Uterus (tissue), 4 donors: ENCODE measurements around the gene ADCY7. TPM values are rescaled to one million over a fixed set of nuclear protein-coding genes. Genes with fewer than 3 reads are reported as not detected.

Experiments
- DNase-seq, 2 donors: peaks; one replicate each; pipeline ENCODE4 v3.0.0-alpha.2; 2019 to 2020
- H3K27ac ChIP-seq, 2 donors: fragments of 200-600 bp; sonication (generic); 1 replicate in 1 of 2; 2 replicates in 1 of 2; pipeline ENCODE4 v1.5.1; 2016 to 2018
- H3K27me3 ChIP-seq, 2 donors: fragments of 200-600 bp; sonication (generic); one replicate each; pipeline ENCODE4 v1.5.1; 2018 to 2019; ENCODE audit warnings: control low read depth in 1 of 2
- H3K36me3 ChIP-seq, 2 donors: fragments of 200-600 bp; sonication (generic); one replicate each; pipeline ENCODE4 v1.5.1; 2019; ENCODE audit warnings: control low read depth in 1 of 2
- H3K4me1 ChIP-seq, 2 donors: fragments of 200-600 bp; sonication (generic); one replicate each; pipeline ENCODE4 v1.5.1; 2018 to 2019; ENCODE audit warnings: control low read depth in 1 of 2
- H3K4me3 ChIP-seq, 2 donors: fragments of 200-600 bp; sonication (generic); 1 replicate in 1 of 2; 2 replicates in 1 of 2; pipeline ENCODE4 v1.5.1; 2018 to 2019; ENCODE audit warnings: mild to moderate bottlenecking in 1 of 2
- H3K9me3 ChIP-seq, 2 donors: fragments of 200-600 bp; sonication (generic); one replicate each; pipeline ENCODE4 v1.5.1; 2019; ENCODE audit warnings: control low read depth in 1 of 2
- POLR2A ChIP-seq, 2 donors: fragments of 450-650 bp; IDR thresholded peaks; one replicate each; pipeline ENCODE4 v1.6.1; 2016; ENCODE audit warnings: antibody characterized with exemption in 2 of 2, mild to moderate bottlenecking in 1 of 2, moderate library complexity in 1 of 2
- intact Hi-C: fragments of 100-400 bp; cut with DNase I; formaldehyde crosslinking; loops from one replicate; pipeline ENCODE4 v1.15.1; 2023; ENCODE audit warnings: low total_unique reads
- total RNA-seq, 4 donors: library from RNA; depleted of rRNA in 3 of 4; stranded (reverse); fragments of >200 nt in 3 of 4; gene quantifications; one replicate each; pipeline versions ENCODE4 v1.1.0 to v1.2.4, GENCODE V29; 2014 to 2023
- TF ChIP-seq, protein P1 (sequence below), 4 experiments: fragments of 200-600 bp in 2 of 4; fragments of 450-650 bp in 2 of 4; sonication (generic) in 2 of 4; IDR thresholded peaks; one replicate each; pipeline ENCODE4 v1.5.1; 2016 to 2019; ENCODE audit warnings: antibody characterized with exemption in 4 of 4, mild to moderate bottlenecking in 2 of 4, moderate library complexity in 1 of 4
- donor health status: DM: yes; HTN: yes; CAD: no.

ADCY7 gene
- total RNA-seq, 4 donors from 2014 or later: 3.3 to 25.9 (median 6.6) TPM

DNA sequence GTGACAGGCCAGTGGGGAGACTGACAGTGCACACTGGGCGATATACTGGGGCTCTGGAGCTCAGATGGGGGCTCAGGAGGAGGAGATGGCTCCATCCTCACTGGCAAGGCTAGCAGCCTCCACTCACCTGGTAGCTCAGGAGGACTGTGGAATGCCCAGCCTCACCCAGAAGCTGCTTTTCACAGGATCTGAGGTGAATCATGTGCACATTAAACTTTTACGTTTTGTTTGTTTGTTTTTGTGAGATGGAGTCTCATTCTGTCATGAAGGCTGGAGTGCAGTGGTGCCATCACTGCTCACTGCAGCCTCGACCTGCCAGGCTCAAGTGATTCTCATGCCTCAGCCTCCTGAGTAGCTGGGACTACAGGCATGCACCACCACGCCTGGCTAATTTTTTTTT, 28.6 kb downstream of the ADCY7 start:
- Histone ChIP-seq H3K36me3 (no peaks in the 10 kb centered on the region), H3K27ac (no peak overlapping the region), H3K4me1 (no peaks in the 10 kb centered on the region), H3K9me3 (no peaks in the 10 kb centered on the region), H3K4me3 (no peak overlapping the region), H3K27me3 (no peaks in the 10 kb centered on the region)
- no peak for DNase-seq
- TF ChIP-seq, protein P1, sequence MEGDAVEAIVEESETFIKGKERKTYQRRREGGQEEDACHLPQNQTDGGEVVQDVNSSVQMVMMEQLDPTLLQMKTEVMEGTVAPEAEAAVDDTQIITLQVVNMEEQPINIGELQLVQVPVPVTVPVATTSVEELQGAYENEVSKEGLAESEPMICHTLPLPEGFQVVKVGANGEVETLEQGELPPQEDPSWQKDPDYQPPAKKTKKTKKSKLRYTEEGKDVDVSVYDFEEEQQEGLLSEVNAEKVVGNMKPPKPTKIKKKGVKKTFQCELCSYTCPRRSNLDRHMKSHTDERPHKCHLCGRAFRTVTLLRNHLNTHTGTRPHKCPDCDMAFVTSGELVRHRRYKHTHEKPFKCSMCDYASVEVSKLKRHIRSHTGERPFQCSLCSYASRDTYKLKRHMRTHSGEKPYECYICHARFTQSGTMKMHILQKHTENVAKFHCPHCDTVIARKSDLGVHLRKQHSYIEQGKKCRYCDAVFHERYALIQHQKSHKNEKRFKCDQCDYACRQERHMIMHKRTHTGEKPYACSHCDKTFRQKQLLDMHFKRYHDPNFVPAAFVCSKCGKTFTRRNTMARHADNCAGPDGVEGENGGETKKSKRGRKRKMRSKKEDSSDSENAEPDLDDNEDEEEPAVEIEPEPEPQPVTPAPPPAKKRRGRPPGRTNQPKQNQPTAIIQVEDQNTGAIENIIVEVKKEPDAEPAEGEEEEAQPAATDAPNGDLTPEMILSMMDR (IDR thresholded peaks at IDR 0.05): no peak
- TF ChIP-seq POLR2A (IDR thresholded peaks at IDR 0.05): no peak
- intact Hi-C loops: no loop called here

DNA sequence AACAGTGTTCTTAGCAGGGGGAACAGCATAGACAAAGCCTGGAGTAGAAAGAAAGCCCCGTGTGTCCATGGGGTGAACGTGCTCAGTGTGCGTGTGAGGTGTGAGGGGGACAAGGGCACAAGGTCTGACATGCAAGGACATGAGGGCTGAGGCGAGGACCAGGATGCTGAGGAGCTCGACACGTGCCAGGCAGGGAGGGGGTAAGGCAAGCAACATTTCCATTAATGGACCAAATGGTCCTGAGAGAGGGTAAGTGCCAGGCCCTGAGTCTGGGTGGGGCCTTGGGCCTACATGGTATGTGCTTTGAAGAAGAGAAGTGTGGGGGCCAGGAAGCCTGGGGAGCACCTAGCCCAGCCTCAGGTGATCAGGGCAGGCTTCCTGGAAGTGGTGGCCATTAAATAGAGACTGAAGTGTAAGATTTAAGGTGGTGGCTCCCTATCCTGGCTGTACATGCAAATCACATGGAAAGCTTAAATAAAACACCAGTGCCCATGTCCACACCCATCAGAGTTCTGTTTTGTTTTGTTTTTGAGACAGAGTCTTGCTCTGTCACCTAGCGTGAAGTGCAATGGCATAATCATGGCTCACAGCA, 29.3 kb downstream of the ADCY7 start:
- Histone ChIP-seq H3K36me3 (no peaks in the 10 kb centered on the region), H3K4me1 (no peaks in the 10 kb centered on the region), H3K27me3 (no peaks in the 10 kb centered on the region), H3K9me3 (no peaks in the 10 kb centered on the region), H3K27ac (no peak overlapping the region), H3K4me3 (no peak overlapping the region)
- intact Hi-C loops: no loop called here
- TF ChIP-seq POLR2A (IDR thresholded peaks at IDR 0.05): no peak
- TF ChIP-seq, protein P1 (IDR thresholded peaks at IDR 0.05): no peak
- no peak for DNase-seq

DNA sequence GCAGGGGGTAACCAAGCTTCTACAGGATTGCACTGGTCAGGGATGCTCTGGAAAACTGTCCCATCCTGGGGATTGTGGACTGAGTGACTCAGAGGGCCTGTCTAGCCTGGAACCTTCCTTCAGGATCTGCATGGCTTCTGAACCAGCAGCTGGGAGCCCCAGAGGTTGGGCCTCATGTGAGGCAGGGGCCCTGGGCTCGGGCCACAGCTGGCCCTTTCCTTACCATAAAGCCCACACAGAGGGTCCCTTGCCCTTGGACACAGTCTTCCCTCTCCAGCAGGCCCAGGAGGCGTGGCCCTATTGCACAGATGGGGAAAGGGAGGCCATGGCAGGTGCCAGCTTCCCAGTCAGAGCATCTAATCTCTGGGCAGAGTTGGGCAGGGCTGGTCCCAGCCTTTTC, 30.5 kb downstream of the ADCY7 start:
- no peaks in the 10 kb centered on the region for H3K36me3 ChIP-seq
- H3K9me3 ChIP-seq: no peaks in the 10 kb centered on the region
- H3K4me1 ChIP-seq: no peaks in the 10 kb centered on the region
- H3K27me3 ChIP-seq: no peaks in the 10 kb centered on the region
- intact Hi-C loops: no loop called here
- no peak for TF ChIP-seq POLR2A (IDR thresholded peaks at IDR 0.05)
- TF ChIP-seq, protein P1 (IDR thresholded peaks at IDR 0.05): no peak
- DNase-seq: no peak
- no peak overlapping the region for H3K27ac ChIP-seq
- no peak overlapping the region for H3K4me3 ChIP-seq

DNA sequence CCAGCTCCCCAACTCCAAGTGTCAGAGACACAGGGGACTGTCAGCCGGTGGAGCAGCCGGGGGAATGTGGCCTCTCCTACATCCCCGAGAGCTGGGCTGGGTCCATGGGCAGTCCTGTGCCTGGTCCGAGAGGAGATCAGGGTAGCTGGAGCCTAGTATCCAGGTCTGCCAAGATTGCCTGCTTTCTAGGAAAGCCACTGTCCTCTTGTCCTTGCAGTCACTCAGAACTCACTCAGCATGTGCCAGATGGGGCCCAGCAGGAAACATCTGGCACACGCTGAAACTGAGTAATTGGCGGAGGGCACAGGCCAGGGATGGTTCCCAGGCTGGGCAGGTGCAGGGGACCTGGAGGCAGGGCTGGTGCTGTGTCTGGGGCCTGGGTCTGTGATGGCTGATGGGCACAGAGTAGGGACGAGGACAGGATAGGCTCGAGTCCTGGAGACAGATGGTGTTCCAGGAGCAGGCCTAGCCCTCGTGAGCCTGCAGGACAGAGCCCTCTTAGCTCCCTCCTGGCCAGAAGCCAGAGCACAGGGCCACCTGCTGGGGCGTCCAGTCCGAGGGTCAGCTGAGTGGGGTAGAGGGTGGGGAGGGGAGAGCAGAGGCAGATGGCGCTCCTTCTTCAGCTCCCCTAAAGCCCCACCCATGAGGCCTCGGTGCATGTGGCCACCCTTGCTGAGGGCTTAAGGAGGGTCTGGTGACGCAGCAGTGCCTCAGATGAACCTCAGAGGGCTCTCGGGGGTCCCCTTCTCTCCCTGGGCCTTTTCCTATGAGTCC, 31.1 kb downstream of the ADCY7 start:
- H3K36me3 ChIP-seq: no peaks in the 10 kb centered on the region
- H3K9me3 ChIP-seq: no peaks in the 10 kb centered on the region
- no peak overlapping the region for H3K4me3 ChIP-seq
- H3K4me1 ChIP-seq: no peaks in the 10 kb centered on the region
- intact Hi-C loops: no loop called here
- no peak overlapping the region for H3K27ac ChIP-seq
- TF ChIP-seq, protein P1 (IDR thresholded peaks at IDR 0.05): no peak
- no peak for TF ChIP-seq POLR2A (IDR thresholded peaks at IDR 0.05)
- DNase-seq: peak in 1 of 2 donors; percentile 13
- H3K27me3 ChIP-seq: no peaks in the 10 kb centered on the region

GRCh38 chr16:50298075-50298460, 31.7 kb downstream of the ADCY7 start:
- Histone ChIP-seq H3K4me1 (no peaks in the 10 kb centered on the region), H3K36me3 (no peaks in the 10 kb centered on the region), H3K27ac (no peak overlapping the region), H3K4me3 (no peak overlapping the region), H3K27me3 (no peaks in the 10 kb centered on the region), H3K9me3 (no peaks in the 10 kb centered on the region)
- no peak for TF ChIP-seq POLR2A (IDR thresholded peaks at IDR 0.05)
- TF ChIP-seq, protein P1 (IDR thresholded peaks at IDR 0.05): no peak
- intact Hi-C loops: no loop called here
- peak in 1 of 2 donors; percentile 1 for DNase-seq
